CD4-positive, CD25-positive, alpha-beta regulatory T cell (primary cell): ENCODE results near the gene FAM118B. TPM values are rescaled to one million over a fixed set of nuclear protein-coding genes. Genes with fewer than 3 reads are reported as not detected.
"Not testable (repeated sequence)": the region's sequence is repeated elsewhere in the genome, so short reads cannot be mapped to it uniquely, and the experiment has no call there.

Experiments used
- ATAC-seq, 2 donors: fragments of 150-1000 bp; cut with Tn5 transposase; one replicate each; pipeline ENCODE4 v1.10.0; 2021; ENCODE audit warnings: low read depth in 2 of 2, moderate number of reproducible peaks in 2 of 2, moderate library complexity in 1 of 2
- DNase-seq, 3 donors: peaks; one replicate each; pipeline versions ENCODE4 v3.0.0 to v3.0.0-alpha.2; 2012 to 2022; ENCODE audit warnings: mixed read lengths in 1 of 3
- H3K27ac ChIP-seq: one replicate; pipeline ENCODE4 v1.7.0; 2013; ENCODE audit warnings: mild to moderate bottlenecking, low read length; ENCODE audit not compliant: insufficient read depth, poor library complexity, severe bottlenecking
- H3K27me3 ChIP-seq: one replicate; pipeline ENCODE4 v1.7.0; 2013; ENCODE audit warnings: low read length; ENCODE audit not compliant: control insufficient read depth, insufficient read depth
- H3K36me3 ChIP-seq: one replicate; pipeline ENCODE4 v1.7.0; 2013; ENCODE audit warnings: mild to moderate bottlenecking, low read length, moderate library complexity; ENCODE audit not compliant: control insufficient read depth, insufficient read depth
- H3K4me1 ChIP-seq: 2 replicates; pipeline ENCODE4 v1.7.0; 2013; ENCODE audit warnings: mild to moderate bottlenecking, low read length; ENCODE audit not compliant: insufficient read depth, control insufficient read depth, poor library complexity, severe bottlenecking
- H3K4me3 ChIP-seq: one replicate; pipeline ENCODE4 v1.7.0; 2013; ENCODE audit warnings: low read depth, mild to moderate bottlenecking, low read length, moderate library complexity
- H3K9me3 ChIP-seq, 2 experiments: 1 replicate in 1 of 2; 2 replicates in 1 of 2; pipeline ENCODE4 v1.7.0; 2013; ENCODE audit warnings: low read length in 2 of 2, mild to moderate bottlenecking in 1 of 2, moderate library complexity in 1 of 2; ENCODE audit not compliant: control insufficient read depth in 2 of 2
- H3K27ac Mint-ChIP-seq, 3 donors: one replicate each; pipeline ENCODE4 v1.8.0; 2020 to 2022; ENCODE audit warnings: mild to moderate bottlenecking in 3 of 3, mixed read lengths in 3 of 3, moderate library complexity in 2 of 3
- H3K27me3 Mint-ChIP-seq: one replicate; pipeline ENCODE4 v1.8.0; 2022; ENCODE audit warnings: mild to moderate bottlenecking, mixed read lengths
- H3K36me3 Mint-ChIP-seq: one replicate; pipeline ENCODE4 v1.8.0; 2020; ENCODE audit warnings: mixed read lengths
- H3K4me1 Mint-ChIP-seq, 4 donors: one replicate each; pipeline ENCODE4 v1.8.0; 2020 to 2022; ENCODE audit warnings: mixed read lengths in 4 of 4, mild to moderate bottlenecking in 1 of 4
- H3K4me3 Mint-ChIP-seq, 4 donors: one replicate each; pipeline ENCODE4 v1.8.0; 2020 to 2022; ENCODE audit warnings: mild to moderate bottlenecking in 4 of 4, mixed read lengths in 4 of 4, moderate library complexity in 3 of 4
- H3K9me3 Mint-ChIP-seq, 7 donors: one replicate each; pipeline ENCODE4 v1.8.0; 2020 to 2022; ENCODE audit warnings: mixed read lengths in 7 of 7, mild to moderate bottlenecking in 3 of 7, moderate library complexity in 2 of 7
- polyA plus RNA-seq, 4 donors: library from polyadenylated mRNA; unstranded; fragments of 300-500 nt; fragmentation: Illumina TruSeq; gene quantifications; one replicate each; pipeline ENCODE4 v1.2.3, GENCODE V29; 2021
- total RNA-seq: library from RNA; stranded (reverse); gene quantifications from one replicate; pipeline ENCODE4 v1.2.3, GENCODE V29; 2022

The FAM118B gene
- total and polyA plus RNA-seq, 5 donors from 2014 or later, result 4.4 to 17.0 (median 16.7) TPM

DNA sequence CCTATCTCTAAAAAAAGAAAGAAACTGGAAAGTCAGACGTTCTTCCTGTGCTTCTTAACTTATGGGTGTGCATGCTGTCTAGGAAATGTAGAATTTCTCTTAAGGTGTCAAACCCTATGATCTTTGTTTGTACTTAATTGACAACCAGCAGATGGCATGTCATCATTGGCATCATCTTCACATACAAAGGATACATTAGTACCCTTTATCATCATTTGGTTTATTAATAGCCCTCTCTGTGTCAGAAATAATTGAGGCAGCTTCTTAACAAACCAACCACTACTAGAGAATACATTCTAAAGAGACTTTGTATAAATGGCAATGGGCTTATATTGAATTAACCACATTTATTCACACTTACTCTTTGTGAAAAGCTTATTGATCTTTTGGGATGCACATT lies 43.2 kb downstream of the FAM118B start:
- Mint-ChIP-seq H3K4me1 (peaks cover 0 to 7% (median 1%) of the 10 kb centered on the region in 4 donors), H3K9me3 (no peaks in the 10 kb centered on the region), H3K27ac (peak overlapping the region in 1 of 3 donors; percentile 43), H3K4me3 (no peak overlapping the region), H3K36me3 (peaks cover 5% of the 10 kb centered on the region), H3K27me3 (no peaks in the 10 kb centered on the region)
- Histone ChIP-seq H3K4me1 (no peaks in the 10 kb centered on the region), H3K27me3 (no peaks in the 10 kb centered on the region), H3K27ac (no peak overlapping the region), H3K4me3 (no peak overlapping the region), H3K36me3 (peaks cover 11% of the 10 kb centered on the region), H3K9me3 (no peaks in the 10 kb centered on the region)
- ATAC-seq (no peak), DNase-seq (no peak)

DNA sequence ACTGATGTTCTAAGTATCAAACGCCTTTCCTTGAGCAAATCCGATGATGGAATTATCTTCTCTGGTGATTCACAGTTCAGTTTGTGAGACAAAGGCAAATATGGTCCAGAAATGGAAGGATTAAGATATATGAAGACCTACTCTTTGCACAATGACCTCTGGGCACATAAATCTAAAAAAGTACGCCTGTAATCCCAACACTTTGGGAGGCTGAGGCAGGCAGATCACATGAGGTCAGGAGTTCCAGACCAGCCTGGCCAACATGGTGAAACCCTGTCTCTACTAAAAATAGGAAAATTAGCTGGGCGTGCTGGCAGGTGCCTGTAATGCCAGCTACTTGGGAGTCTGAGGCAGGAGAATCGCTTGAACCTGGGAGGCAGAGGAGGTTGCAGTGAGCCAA lies 43.9 kb downstream of the FAM118B start:
- DNase-seq, H3K27ac ChIP-seq, H3K4me3 ChIP-seq, H3K9me3 Mint-ChIP-seq, H3K9me3 ChIP-seq, ATAC-seq, H3K27me3 ChIP-seq, H3K27me3 Mint-ChIP-seq, H3K4me1 Mint-ChIP-seq, H3K4me3 Mint-ChIP-seq, H3K4me1 ChIP-seq, H3K36me3 Mint-ChIP-seq: not testable (repeated sequence)
- H3K27ac Mint-ChIP-seq, result peak overlapping the region in 1 of 3 donors; percentile 43
- H3K36me3 ChIP-seq, result peaks cover 14% of the 10 kb centered on the region

DNA sequence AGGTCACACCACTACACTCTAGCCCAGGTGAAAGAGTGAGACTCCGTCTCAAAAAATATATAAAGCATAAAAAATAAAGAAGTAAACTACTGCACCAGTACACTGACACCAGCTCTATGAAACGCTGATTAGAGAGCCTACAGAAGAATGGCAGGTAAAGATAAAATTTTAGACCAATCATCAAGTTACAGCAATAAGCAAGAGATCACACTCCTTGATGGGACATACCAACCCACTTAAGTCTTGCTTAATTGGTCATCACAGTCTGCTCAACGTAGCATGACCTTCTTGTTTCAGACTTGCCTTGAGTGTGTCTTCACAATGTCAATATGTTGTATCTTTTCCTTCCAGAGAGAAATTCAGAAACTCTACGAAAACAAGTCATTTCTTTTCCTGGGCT lies 44.6 kb downstream of the FAM118B start:
- DNase-seq (no peak), ATAC-seq (no peak)
- Histone ChIP-seq H3K4me1 (no peaks in the 10 kb centered on the region), H3K27ac (no peak overlapping the region), H3K27me3 (no peaks in the 10 kb centered on the region), H3K36me3 (peaks cover 18% of the 10 kb centered on the region), H3K4me3 (no peak overlapping the region), H3K9me3 (no peaks in the 10 kb centered on the region)
- Mint-ChIP-seq H3K36me3 (peaks cover 7% of the 10 kb centered on the region), H3K4me1 (peaks cover 0 to 8% (median 6%) of the 10 kb centered on the region in 4 donors), H3K4me3 (no peak overlapping the region), H3K9me3 (no peaks in the 10 kb centered on the region), H3K27ac (peak overlapping the region in 1 of 3 donors; percentile 45), H3K27me3 (no peaks in the 10 kb centered on the region)

DNA sequence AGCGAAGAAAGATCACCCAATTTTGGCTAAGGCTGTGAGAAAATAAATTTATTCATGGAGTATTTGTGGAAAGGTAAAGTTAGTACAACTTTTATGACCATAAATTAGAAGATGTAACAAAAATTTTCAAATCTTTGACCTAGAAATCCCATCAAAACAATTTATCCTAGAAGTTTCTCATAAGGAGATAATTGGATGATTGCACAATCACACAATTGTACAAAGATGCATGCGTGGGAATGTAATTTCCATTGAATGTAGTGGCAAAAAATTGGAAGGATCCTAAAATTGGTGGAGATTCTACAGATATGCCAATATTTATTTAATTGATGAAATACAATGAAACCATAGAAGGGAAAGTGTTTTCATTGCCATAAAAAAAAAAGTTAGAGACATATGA lies 45.6 kb downstream of the FAM118B start:
- peaks cover 0 to 9% (median 6%) of the 10 kb centered on the region in 4 donors for H3K4me1 Mint-ChIP-seq
- no peak overlapping the region for H3K4me3 ChIP-seq
- H3K27ac ChIP-seq, result no peak overlapping the region
- H3K9me3 ChIP-seq, result no peaks in the 10 kb centered on the region
- no peaks in the 10 kb centered on the region for H3K27me3 Mint-ChIP-seq
- peaks cover 8% of the 10 kb centered on the region for H3K36me3 Mint-ChIP-seq
- no peaks in the 10 kb centered on the region for H3K9me3 Mint-ChIP-seq
- no peaks in the 10 kb centered on the region for H3K27me3 ChIP-seq
- H3K4me1 ChIP-seq, result no peaks in the 10 kb centered on the region
- ATAC-seq, result no peak
- no peak overlapping the region for H3K4me3 Mint-ChIP-seq
- peak overlapping the region in 2 of 3 donors; percentile 40 to 45 for H3K27ac Mint-ChIP-seq
- no peak for DNase-seq
- H3K36me3 ChIP-seq, result peaks cover 25% of the 10 kb centered on the region

DNA sequence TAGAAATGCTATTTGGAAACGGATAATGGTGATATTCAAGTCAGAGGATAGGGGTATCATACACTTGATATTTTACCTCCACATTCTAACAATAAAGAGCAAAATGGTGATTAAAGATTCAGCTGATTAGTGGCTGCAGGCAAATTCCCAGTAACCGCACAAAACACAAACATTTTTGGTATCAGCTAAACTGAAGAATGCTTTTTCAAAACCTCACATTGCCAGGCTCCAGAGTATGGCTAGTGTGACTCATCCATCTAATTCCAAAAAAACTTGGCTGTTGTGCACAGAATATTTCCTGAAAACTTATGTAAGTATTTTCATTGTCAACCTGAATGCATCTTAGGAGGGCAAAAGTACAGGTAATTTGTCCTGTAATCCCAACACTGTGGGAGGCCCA lies 46.2 kb downstream of the FAM118B start:
- no peaks in the 10 kb centered on the region for H3K9me3 ChIP-seq
- Mint-ChIP-seq H3K27ac (no peak overlapping the region), H3K4me1 (peaks cover 0 to 9% (median 7%) of the 10 kb centered on the region in 4 donors), H3K27me3 (no peaks in the 10 kb centered on the region), H3K4me3 (no peak overlapping the region), H3K9me3 (no peaks in the 10 kb centered on the region), H3K36me3 (peaks cover 9% of the 10 kb centered on the region)
- no peak overlapping the region for H3K27ac ChIP-seq
- no peaks in the 10 kb centered on the region for H3K27me3 ChIP-seq
- DNase-seq, result no peak
- ATAC-seq, result no peak
- H3K4me1 ChIP-seq, result no peaks in the 10 kb centered on the region
- H3K4me3 ChIP-seq, result no peak overlapping the region
- H3K36me3 ChIP-seq, result peaks cover 31% of the 10 kb centered on the region

DNA sequence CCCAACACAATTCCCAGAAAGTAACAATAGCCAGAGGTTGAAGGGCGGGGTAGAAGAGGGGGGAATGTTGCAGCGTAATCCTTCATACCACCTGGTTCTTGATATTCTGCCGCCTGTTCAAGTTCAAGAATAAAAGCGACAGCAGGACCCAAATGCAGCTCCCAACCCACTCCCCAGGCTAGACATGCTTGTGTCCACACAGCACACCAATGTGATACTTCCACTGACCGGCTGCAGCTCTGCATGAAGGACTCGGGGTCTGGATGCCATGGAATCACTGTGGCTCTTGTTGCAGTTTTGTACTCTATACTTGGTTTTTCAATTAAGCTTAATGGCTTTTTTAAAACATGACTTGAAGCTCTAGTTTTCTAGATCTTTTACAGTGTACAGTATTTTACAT lies 50.6 kb downstream of the FAM118B start:
- Mint-ChIP-seq H3K27ac (no peak overlapping the region), H3K4me1 (peaks cover 12 to 22% (median 14%) of the 10 kb centered on the region in 4 donors), H3K4me3 (no peak overlapping the region), H3K9me3 (no peaks in the 10 kb centered on the region), H3K27me3 (no peaks in the 10 kb centered on the region), H3K36me3 (peaks cover 44% of the 10 kb centered on the region)
- Histone ChIP-seq H3K27ac (no peak overlapping the region), H3K27me3 (no peaks in the 10 kb centered on the region), H3K4me3 (no peak overlapping the region), H3K9me3 (no peaks in the 10 kb centered on the region), H3K4me1 (peaks cover under 1% of the 10 kb centered on the region), H3K36me3 (peaks cover 68% of the 10 kb centered on the region)
- no peak for DNase-seq
- no peak for ATAC-seq

DNA sequence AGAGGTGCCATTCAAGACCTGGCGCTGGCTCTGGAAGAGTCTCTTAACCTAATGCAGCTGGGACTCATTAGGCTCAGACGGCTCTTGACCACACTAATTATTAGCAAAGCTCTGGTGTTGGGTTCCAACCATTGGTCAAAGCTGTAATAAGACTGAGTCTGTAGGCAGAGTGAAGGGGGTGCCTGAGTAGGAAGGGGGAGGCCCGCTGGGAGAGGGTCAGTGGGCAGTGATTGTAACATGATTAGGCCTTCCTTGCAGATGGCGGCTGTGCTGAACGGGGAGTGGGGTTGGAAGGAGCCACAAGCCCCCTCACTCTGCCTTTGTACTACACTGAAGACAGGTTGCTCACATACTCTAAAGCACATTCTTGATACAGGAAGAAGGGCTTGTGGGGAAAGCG lies 51.9 kb downstream of the FAM118B start:
- Histone ChIP-seq H3K36me3 (peaks cover 69% of the 10 kb centered on the region), H3K27me3 (no peaks in the 10 kb centered on the region), H3K4me3 (no peak overlapping the region), H3K9me3 (no peaks in the 10 kb centered on the region), H3K27ac (no peak overlapping the region), H3K4me1 (peaks cover 11% of the 10 kb centered on the region)
- Mint-ChIP-seq H3K4me3 (peak overlapping the region in 2 of 4 donors; percentile 40 to 72), H3K27ac (peak overlapping the region in 1 of 3 donors; percentile 27), H3K4me1 (peaks cover 12 to 33% (median 24%) of the 10 kb centered on the region in 4 donors), H3K27me3 (no peaks in the 10 kb centered on the region), H3K36me3 (peaks cover 44% of the 10 kb centered on the region), H3K9me3 (no peaks in the 10 kb centered on the region)
- DNase-seq (no peak), ATAC-seq (no peak)

DNA sequence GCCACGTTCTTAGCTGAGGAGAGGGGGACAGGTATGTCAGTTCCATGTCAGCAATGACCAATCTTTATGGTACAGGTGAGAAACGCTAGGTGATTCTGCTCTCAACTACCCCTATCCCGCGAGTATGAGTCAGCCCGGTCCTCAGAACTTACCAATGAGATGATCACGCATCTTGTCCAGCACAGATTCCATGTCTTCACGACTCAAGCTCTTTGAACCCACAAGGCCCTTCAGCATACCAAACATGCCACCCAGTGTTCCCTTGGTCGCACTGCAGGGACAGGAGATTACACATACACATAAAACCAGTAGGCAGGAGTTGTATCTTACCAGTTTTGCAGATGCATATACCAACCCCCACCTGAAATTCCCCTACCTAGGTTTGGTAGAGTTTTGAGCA lies 54.2 kb downstream of the FAM118B start:
- Mint-ChIP-seq H3K36me3 (peaks cover 44% of the 10 kb centered on the region), H3K4me1 (peaks cover 11 to 48% (median 37%) of the 10 kb centered on the region in 4 donors), H3K27me3 (no peaks in the 10 kb centered on the region), H3K4me3 (peak overlapping the region; percentile 18 to 97 (median 46)), H3K27ac (peak overlapping the region in 1 of 3 donors; percentile 99), H3K9me3 (no peaks in the 10 kb centered on the region)
- no peak overlapping the region for H3K27ac ChIP-seq
- no peaks in the 10 kb centered on the region for H3K9me3 ChIP-seq
- H3K4me1 ChIP-seq, result peaks cover 21% of the 10 kb centered on the region
- H3K36me3 ChIP-seq, result peaks cover 66% of the 10 kb centered on the region
- ATAC-seq (no peak), DNase-seq (no peak)
- H3K4me3 ChIP-seq, result no peak overlapping the region
- H3K27me3 ChIP-seq, result no peaks in the 10 kb centered on the region
